Measurements from ENCODE around the gene LRRFIP2.

The LRRFIP2 gene

DNA sequence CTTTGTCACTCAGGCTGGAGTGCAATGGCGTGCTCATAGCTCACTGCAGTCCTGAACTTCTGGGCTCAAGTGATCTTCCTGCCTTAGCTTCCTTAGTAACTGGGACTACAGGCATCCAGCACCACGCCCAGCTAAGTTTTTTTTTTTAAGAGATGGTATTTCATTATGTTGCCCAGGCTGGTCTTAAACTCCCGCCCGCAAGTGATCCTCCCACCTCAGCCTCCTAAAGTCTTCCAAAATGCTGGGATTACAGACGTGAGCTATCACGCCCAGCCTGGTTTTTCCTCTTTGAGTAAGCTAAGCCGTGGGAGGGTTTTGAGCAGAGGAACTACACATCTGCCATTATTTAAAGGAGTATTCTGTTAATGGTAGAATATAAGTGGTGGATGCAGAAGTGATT is 7.4 kb upstream of the LRRFIP2 start:
- Histone ChIP-seq H3K27ac (no peak overlapping the region), H3K4me3 (ENCODE audit: low read depth, low read length) (no peak overlapping the region), H3K36me3 (no peaks in the 10 kb centered on the region), H3K27me3 (ENCODE audit: insufficient read depth, low read depth, severe bottlenecking) (no peaks in the 10 kb centered on the region), H3K9me3 (ENCODE audit: severe bottlenecking) (no peaks in the 10 kb centered on the region)
- TF ChIP-seq, protein P1, sequence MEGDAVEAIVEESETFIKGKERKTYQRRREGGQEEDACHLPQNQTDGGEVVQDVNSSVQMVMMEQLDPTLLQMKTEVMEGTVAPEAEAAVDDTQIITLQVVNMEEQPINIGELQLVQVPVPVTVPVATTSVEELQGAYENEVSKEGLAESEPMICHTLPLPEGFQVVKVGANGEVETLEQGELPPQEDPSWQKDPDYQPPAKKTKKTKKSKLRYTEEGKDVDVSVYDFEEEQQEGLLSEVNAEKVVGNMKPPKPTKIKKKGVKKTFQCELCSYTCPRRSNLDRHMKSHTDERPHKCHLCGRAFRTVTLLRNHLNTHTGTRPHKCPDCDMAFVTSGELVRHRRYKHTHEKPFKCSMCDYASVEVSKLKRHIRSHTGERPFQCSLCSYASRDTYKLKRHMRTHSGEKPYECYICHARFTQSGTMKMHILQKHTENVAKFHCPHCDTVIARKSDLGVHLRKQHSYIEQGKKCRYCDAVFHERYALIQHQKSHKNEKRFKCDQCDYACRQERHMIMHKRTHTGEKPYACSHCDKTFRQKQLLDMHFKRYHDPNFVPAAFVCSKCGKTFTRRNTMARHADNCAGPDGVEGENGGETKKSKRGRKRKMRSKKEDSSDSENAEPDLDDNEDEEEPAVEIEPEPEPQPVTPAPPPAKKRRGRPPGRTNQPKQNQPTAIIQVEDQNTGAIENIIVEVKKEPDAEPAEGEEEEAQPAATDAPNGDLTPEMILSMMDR (IDR thresholded peaks at IDR 0.05; ENCODE audit: low read depth, low read length), result no peak
- DNase-seq, result no peak

DNA sequence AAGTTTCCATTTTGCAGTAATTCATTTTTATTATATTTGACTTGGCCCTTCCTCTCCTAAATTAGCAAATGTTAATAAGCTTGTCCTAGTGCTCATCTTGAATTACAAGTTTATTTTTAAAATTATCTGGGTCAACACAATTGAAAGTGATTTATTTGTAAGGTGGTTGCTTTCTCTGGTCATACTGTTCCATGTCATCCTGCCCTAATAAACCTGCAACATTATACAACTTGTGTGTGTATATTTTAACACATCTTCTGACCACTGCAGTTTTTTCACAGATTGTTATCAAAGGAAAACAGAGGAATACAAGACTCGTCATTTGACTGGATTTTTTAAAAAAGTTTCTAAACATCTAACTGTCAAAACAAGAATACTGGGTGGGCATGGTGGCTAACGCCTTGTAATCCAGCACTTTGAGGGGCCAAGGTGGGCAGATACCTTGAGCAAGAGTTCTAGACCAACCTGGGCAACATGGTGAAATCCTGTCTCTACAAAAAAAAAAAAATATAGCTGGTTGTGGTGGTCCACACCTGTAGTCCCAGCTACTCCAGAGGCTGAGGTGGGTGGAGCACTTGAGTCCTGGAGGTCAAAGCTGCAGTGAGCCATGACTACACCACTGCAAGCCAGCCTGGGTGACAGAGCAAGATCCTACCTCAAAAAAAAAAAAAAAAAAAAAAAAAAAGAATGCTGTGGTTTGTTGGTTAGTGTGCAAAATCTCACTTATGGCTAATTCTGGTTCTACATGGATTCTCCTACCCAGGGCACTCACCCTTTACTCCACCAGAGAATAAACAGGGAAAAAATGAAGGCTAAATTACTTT is 5.0 kb upstream of the LRRFIP2 start:
- TF ChIP-seq, protein P1 (IDR thresholded peaks at IDR 0.05; ENCODE audit: low read depth, low read length), result no peak
- Histone ChIP-seq H3K27ac (no peak overlapping the region), H3K36me3 (peaks cover 7% of the 10 kb centered on the region; the same call in 1 of the 2 replicates), H3K9me3 (ENCODE audit: severe bottlenecking) (no peaks in the 10 kb centered on the region), H3K27me3 (ENCODE audit: insufficient read depth, low read depth, severe bottlenecking) (no peaks in the 10 kb centered on the region), H3K4me3 (ENCODE audit: low read depth, low read length) (no peak overlapping the region)
- no peak for DNase-seq

DNA sequence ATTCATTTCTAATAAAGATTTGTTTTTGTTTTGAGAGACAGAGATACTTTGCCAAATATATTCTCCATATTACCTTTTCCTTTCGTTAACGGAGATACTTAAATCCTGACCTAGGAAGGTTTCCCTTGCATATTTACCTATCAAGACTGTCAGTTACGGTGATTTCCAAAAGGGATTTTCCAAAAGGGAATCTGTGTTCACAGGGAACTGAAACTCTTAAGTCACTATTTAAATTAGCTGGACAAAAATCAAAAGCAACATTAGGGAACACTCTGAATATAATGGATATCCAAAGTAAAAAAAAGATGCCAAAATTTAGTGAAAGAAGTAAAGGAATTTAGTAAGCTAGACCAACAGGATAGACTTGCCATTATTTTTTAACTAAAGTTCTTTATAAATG is 576 bp downstream of the LRRFIP2 start:
- no peak overlapping the region for H3K4me3 ChIP-seq (ENCODE audit: low read depth, low read length)
- TF ChIP-seq, protein P1 (IDR thresholded peaks at IDR 0.05; ENCODE audit: low read depth, low read length), result no peak

GRCh38 chr3:37171144-37171543 is 3.2 kb downstream of the LRRFIP2 start:
- TF ChIP-seq, protein P1 (IDR thresholded peaks at IDR 0.05; ENCODE audit: low read depth, low read length), result no peak
- no peak for DNase-seq
- H3K36me3 ChIP-seq, result peaks cover 22% of the 10 kb centered on the region
- H3K27me3 ChIP-seq (ENCODE audit: insufficient read depth, low read depth, severe bottlenecking), result no peaks in the 10 kb centered on the region
- H3K4me3 ChIP-seq (ENCODE audit: low read depth, low read length), result no peak overlapping the region
- H3K9me3 ChIP-seq (ENCODE audit: severe bottlenecking), result no peaks in the 10 kb centered on the region
- no peak overlapping the region for H3K27ac ChIP-seq

More for the DNA sequence above, 576 bp downstream of the LRRFIP2 start:
- H3K27me3 ChIP-seq (ENCODE audit: insufficient read depth, low read depth, severe bottlenecking), result no peaks in the 10 kb centered on the region
- H3K9me3 ChIP-seq (ENCODE audit: severe bottlenecking), result no peaks in the 10 kb centered on the region
- no peak for DNase-seq
- no peak overlapping the region for H3K27ac ChIP-seq
- peaks cover 22% of the 10 kb centered on the region for H3K36me3 ChIP-seq

DNA sequence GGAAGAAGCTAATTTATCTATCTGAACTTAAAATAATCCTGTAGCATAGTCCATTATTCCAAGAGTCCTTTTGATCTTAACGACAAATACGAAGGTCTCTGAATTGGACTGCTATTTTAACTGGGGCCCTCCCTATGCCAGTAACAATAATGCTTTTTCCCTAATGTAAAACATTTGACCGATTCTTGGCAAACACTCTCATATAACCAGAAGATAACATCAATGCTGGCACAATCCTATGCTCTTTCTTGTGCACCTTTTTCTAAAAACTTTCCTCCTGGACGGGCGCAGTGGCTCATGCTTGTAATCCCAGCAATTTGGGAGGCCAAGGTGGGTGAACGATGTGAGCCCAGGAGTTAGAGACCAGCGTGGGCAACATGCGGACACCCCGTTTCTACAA is 3.9 kb downstream of the LRRFIP2 start:
- H3K9me3 ChIP-seq (ENCODE audit: severe bottlenecking), result no peaks in the 10 kb centered on the region
- no peak overlapping the region for H3K4me3 ChIP-seq (ENCODE audit: low read depth, low read length)
- DNase-seq, result no peak
- H3K27me3 ChIP-seq (ENCODE audit: insufficient read depth, low read depth, severe bottlenecking), result no peaks in the 10 kb centered on the region
- TF ChIP-seq, protein P1 (IDR thresholded peaks at IDR 0.05; ENCODE audit: low read depth, low read length), result no peak
- peaks cover 19% of the 10 kb centered on the region for H3K36me3 ChIP-seq
- H3K27ac ChIP-seq, result no peak overlapping the region

Data from WERI-Rb-1 (cell line).